ENCODE results near the gene SPNS2. TPM values are rescaled to one million over a fixed set of nuclear protein-coding genes. Genes with fewer than 3 reads are reported as not detected.

The SPNS2 gene
- total and polyA plus RNA-seq, 10 of the 15 experiments (the other 5 are each of a cell fraction or from before 2014, with no cell fraction given) = 0.04 to 1.1 (median 0.23) TPM; not detected in 2

DNA sequence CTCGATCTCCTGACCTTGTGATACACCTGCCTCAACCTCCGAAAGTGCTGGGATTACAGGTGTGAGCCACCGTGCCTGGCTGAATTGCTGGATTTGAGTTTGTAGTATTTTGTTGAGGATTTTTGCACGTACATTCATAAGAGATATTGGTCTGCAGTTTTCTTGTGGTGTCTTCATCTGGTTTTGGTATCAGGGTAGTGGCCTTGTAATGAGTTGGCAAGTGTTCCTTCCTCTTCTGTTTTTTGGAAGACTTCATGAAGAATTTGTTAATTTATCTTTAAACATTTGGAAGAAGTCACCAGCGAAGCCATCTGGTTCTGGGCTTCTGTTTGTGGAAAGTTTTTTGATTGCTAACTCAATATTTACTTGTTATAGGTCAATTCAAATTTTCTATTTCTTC lies 38.0 kb upstream of the SPNS2 start (continued):
- no peak for TF ChIP-seq ZNF622 (IDR thresholded peaks at IDR 0.05)
- no peak for TF ChIP-seq POLR2AphosphoS2 (IDR thresholded peaks at IDR 0.05; ENCODE audit: low read depth, low read length)

GRCh38 chr17:4463818-4464476 lies 34.7 kb upstream of the SPNS2 start:
- FAIRE-seq (no peak), ATAC-seq (no peak)

More at GRCh38 chr17:4463818-4464476, 34.7 kb upstream of the SPNS2 start:
- intact Hi-C loops (cut with micrococcal nuclease; ENCODE audit: unreplicated experiment) = no loop called here
- CTCF ChIA-PET = interaction anchor here (0.6 kb wide), 1 partner anchor 29 kb away, joined by 3 read pairs; no protein-coding TSS in a partner anchor
- SMC1A ChIA-PET (ENCODE audit: uncharacterized antibody, unreplicated experiment) = no interaction called here
- Histone ChIP-seq H3K4me1 (ENCODE audit: control insufficient read depth, insufficient read depth, low read length) (no peaks in the 10 kb centered on the region), H3K27me3 (replicated peaks in 1 of 2; ENCODE audit: control insufficient read depth in 2 of 2, insufficient read depth in 2 of 2, low read length in 1 of 2) (no peaks in the 10 kb centered on the region), H3K9ac (ENCODE audit: control insufficient read depth, insufficient read depth, low read length) (no peak overlapping the region), H3K9me3 (replicated peaks; ENCODE audit: control insufficient read depth, insufficient read depth, low read length) (peaks cover 2% of the 10 kb centered on the region; the same call in 1 of the 3 replicates), H3K36me3 (ENCODE audit: control insufficient read depth in 2 of 2, insufficient read depth in 2 of 2, low read length in 1 of 2) (no peaks in the 10 kb centered on the region), H3K4me3 (no peak overlapping the region), H3K4me2 (ENCODE audit: control insufficient read depth, insufficient read depth) (no peak overlapping the region), H4K20me1 (ENCODE audit: control insufficient read depth, insufficient read depth) (no peaks in the 10 kb centered on the region), H3K79me2 (ENCODE audit: control insufficient read depth, insufficient read depth, low read length) (no peaks in the 10 kb centered on the region), H3K27ac (ENCODE audit: control insufficient read depth, insufficient read depth) (no peak overlapping the region), H2AFZ (ENCODE audit: control insufficient read depth, low read depth, low read length) (no peak overlapping the region)
- RAD21 ChIA-PET (ENCODE audit: unreplicated experiment) = no interaction called here
- TF ChIP-seq PAX5 (IDR thresholded peaks at IDR 0.05; ENCODE audit: borderline replicate concordance, low read depth, low read length) = no peak
- no peak for TF ChIP-seq NFIC (IDR thresholded peaks at IDR 0.05; ENCODE audit: low read depth, low read length)
- no peak for TF ChIP-seq STAT1 (conservative IDR thresholded peaks at IDR 0.05)
- TF ChIP-seq TCF12 (IDR thresholded peaks at IDR 0.05; ENCODE audit: low read depth, low read length) = no peak
- TF ChIP-seq CTCF (IDR thresholded peaks at IDR 0.05 in 2 of 3, conservative IDR thresholded peaks at IDR 0.05 in 1 of 3; ENCODE audit: control insufficient read depth in 2 of 3, extremely low read depth in 1 of 3, insufficient read depth in 1 of 3, low read depth in 3 of 3, low read length in 3 of 3) = no peak
- no peak for DNase-seq (ENCODE audit: low read depth, low spot score)
- 38% methylated on average over 10 of the region's 10 CpGs for WGBS (ENCODE audit: insufficient coverage, insufficient replicate concordance, low lambda C conversion rate, missing lambda C conversion rate)
- in situ Hi-C loops (cut with MboI) = no loop called here
- POLR2A ChIA-PET = no interaction called here
- no TSS peak for BruUV-seq (replicated peaks)
